ENCODE data around the gene DENND2D. TPM values are rescaled to one million over a fixed set of nuclear protein-coding genes. Genes with fewer than 3 reads are reported as not detected.

DENND2D gene
- polyA plus RNA-seq, 1 donor (not counting 4 experiments of a cell fraction or from before 2014, with no cell fraction given): 7.8 TPM

GRCh38 chr1:111141245-111142220, 58.9 kb downstream of the DENND2D start:
- Histone ChIP-seq H3K9me1 (ENCODE audit: control insufficient read depth, extremely low read depth, insufficient read depth, low read length) (peaks cover 3% of the 10 kb centered on the region), H3K27me3 (ENCODE audit: control insufficient read depth, extremely low read depth, insufficient read depth, low read length) (no peaks in the 10 kb centered on the region), H4K20me1 (ENCODE audit: control insufficient read depth, extremely low read depth, insufficient read depth, low read length) (no peaks in the 10 kb centered on the region), H2AFZ (ENCODE audit: control insufficient read depth, low read length) (no peak overlapping the region), H3K4me1 (ENCODE audit: control insufficient read depth, extremely low read depth, insufficient read depth, low read length) (peaks cover 19% of the 10 kb centered on the region), H3K9ac (ENCODE audit: control insufficient read depth, extremely low read depth, insufficient read depth, low read length) (peak overlapping the region; percentile 91), H3K79me2 (ENCODE audit: control insufficient read depth, insufficient read depth, low read length) (peaks cover 76% of the 10 kb centered on the region), H3K4me2 (ENCODE audit: control insufficient read depth, extremely low read depth, insufficient read depth, low read depth, low read length) (peak overlapping the region; percentile 86), H3K4me3 (ENCODE audit: control insufficient read depth in 2 of 3, extremely low read depth in 1 of 3, insufficient read depth in 2 of 3, low read depth in 1 of 3, low read length in 3 of 3) (peak overlapping the region; percentile 80 to 99 (median 90)), H3K36me3 (ENCODE audit: control insufficient read depth in 2 of 2, extremely low read depth in 1 of 2, insufficient read depth in 2 of 2, low read length in 2 of 2) (no peaks in the 10 kb centered on the region), H3K27ac (ENCODE audit: control insufficient read depth, insufficient read depth, low read length) (peak overlapping the region; percentile 92), H3K9me3 (ENCODE audit: control insufficient read depth, low read depth, low read length) (no peaks in the 10 kb centered on the region)
- dilution Hi-C loops (cut with MboI; ENCODE audit: extremely low pct_ligation_motif_present, low sequenced_read_pairs): no loop called here
- peak; percentile 20 for FAIRE-seq
- DNase-seq (ENCODE audit: low read depth, low spot score): no peak
- TF ChIP-seq, protein P1, sequence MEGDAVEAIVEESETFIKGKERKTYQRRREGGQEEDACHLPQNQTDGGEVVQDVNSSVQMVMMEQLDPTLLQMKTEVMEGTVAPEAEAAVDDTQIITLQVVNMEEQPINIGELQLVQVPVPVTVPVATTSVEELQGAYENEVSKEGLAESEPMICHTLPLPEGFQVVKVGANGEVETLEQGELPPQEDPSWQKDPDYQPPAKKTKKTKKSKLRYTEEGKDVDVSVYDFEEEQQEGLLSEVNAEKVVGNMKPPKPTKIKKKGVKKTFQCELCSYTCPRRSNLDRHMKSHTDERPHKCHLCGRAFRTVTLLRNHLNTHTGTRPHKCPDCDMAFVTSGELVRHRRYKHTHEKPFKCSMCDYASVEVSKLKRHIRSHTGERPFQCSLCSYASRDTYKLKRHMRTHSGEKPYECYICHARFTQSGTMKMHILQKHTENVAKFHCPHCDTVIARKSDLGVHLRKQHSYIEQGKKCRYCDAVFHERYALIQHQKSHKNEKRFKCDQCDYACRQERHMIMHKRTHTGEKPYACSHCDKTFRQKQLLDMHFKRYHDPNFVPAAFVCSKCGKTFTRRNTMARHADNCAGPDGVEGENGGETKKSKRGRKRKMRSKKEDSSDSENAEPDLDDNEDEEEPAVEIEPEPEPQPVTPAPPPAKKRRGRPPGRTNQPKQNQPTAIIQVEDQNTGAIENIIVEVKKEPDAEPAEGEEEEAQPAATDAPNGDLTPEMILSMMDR (optimal IDR thresholded peaks at IDR 0.05 in 1 of 3, IDR thresholded peaks at IDR 0.05 in 1 of 3, conservative IDR thresholded peaks at IDR 0.05 in 1 of 3; ENCODE audit: extremely low read depth in 1 of 3, insufficient read depth in 2 of 3, low read length in 3 of 3): no peak
- TF ChIP-seq EZH2 (IDR thresholded peaks at IDR 0.05; ENCODE audit: low read length): no peak

- Histone ChIP-seq H3K9ac (ENCODE audit: control insufficient read depth, extremely low read depth, insufficient read depth, low read length) (peak overlapping the region; percentile 91), H3K4me3 (ENCODE audit: control insufficient read depth in 2 of 3, extremely low read depth in 1 of 3, insufficient read depth in 2 of 3, low read depth in 1 of 3, low read length in 3 of 3) (peak overlapping the region; percentile 80 to 99 (median 90)), H2AFZ (ENCODE audit: control insufficient read depth, low read length) (peak overlapping the region; percentile 98), H3K4me2 (ENCODE audit: control insufficient read depth, extremely low read depth, insufficient read depth, low read depth, low read length) (peak overlapping the region; percentile 86), H3K9me3 (ENCODE audit: control insufficient read depth, low read depth, low read length) (no peaks in the 10 kb centered on the region), H3K27me3 (ENCODE audit: control insufficient read depth, extremely low read depth, insufficient read depth, low read length) (no peaks in the 10 kb centered on the region), H3K36me3 (ENCODE audit: control insufficient read depth in 2 of 2, extremely low read depth in 1 of 2, insufficient read depth in 2 of 2, low read length in 2 of 2) (peaks cover 0 to under 1% of the 10 kb centered on the region in 2 experiments), H3K4me1 (ENCODE audit: control insufficient read depth, extremely low read depth, insufficient read depth, low read length) (peaks cover 19% of the 10 kb centered on the region), H4K20me1 (ENCODE audit: control insufficient read depth, extremely low read depth, insufficient read depth, low read length) (no peaks in the 10 kb centered on the region), H3K27ac (ENCODE audit: control insufficient read depth, insufficient read depth, low read length) (peak overlapping the region; percentile 92), H3K79me2 (ENCODE audit: control insufficient read depth, insufficient read depth, low read length) (peaks cover 67% of the 10 kb centered on the region), H3K9me1 (ENCODE audit: control insufficient read depth, extremely low read depth, insufficient read depth, low read length) (peaks cover 3% of the 10 kb centered on the region)
- DNase-seq (ENCODE audit: low read depth, low spot score) (peak; percentile 11), FAIRE-seq (no peak)
- dilution Hi-C loops (cut with MboI; ENCODE audit: extremely low pct_ligation_motif_present, low sequenced_read_pairs): no loop called here
- TF ChIP-seq, protein P1 (optimal IDR thresholded peaks at IDR 0.05 in 1 of 3, IDR thresholded peaks at IDR 0.05 in 1 of 3, conservative IDR thresholded peaks at IDR 0.05 in 1 of 3; ENCODE audit: extremely low read depth in 1 of 3, insufficient read depth in 2 of 3, low read length in 3 of 3): no peak
- no peak for TF ChIP-seq EZH2 (IDR thresholded peaks at IDR 0.05; ENCODE audit: low read length)
Observed at GRCh38 chr1:111140680-111140967, 59.8 kb downstream of the DENND2D start.
